Stimulated activated naive CD8-positive, alpha-beta T cell treated with anti-CD3 and anti-CD28 coated beads, Interleukin-15, Interleukin-2, amounts not matched to agents 100 ng/mL and 50 ng/mL, for 24 hours (primary cell): Measurements from ENCODE around the gene BOC.
A peak's percentile ranks its signal among the peaks of the same experiment; 100 is the strongest.

Experiments
- H3K27ac Mint-ChIP-seq: one replicate; pipeline ENCODE4 v1.8.0; 2021; ENCODE audit warnings: mild to moderate bottlenecking, mixed read lengths
- H3K27me3 Mint-ChIP-seq: one replicate; pipeline ENCODE4 v1.8.0; 2021; ENCODE audit warnings: mixed read lengths
- H3K36me3 Mint-ChIP-seq: one replicate; pipeline ENCODE4 v1.8.0; 2021; ENCODE audit warnings: low read depth, mixed read lengths
- H3K4me1 Mint-ChIP-seq: one replicate; pipeline ENCODE4 v1.8.0; 2021; ENCODE audit warnings: low read depth, mixed read lengths
- H3K4me3 Mint-ChIP-seq: one replicate; pipeline ENCODE4 v1.8.0; 2021; ENCODE audit warnings: mild to moderate bottlenecking, mixed read lengths
- H3K9me3 Mint-ChIP-seq: one replicate; pipeline ENCODE4 v1.8.0; 2021; ENCODE audit warnings: mixed read lengths

Gene BOC

DNA sequence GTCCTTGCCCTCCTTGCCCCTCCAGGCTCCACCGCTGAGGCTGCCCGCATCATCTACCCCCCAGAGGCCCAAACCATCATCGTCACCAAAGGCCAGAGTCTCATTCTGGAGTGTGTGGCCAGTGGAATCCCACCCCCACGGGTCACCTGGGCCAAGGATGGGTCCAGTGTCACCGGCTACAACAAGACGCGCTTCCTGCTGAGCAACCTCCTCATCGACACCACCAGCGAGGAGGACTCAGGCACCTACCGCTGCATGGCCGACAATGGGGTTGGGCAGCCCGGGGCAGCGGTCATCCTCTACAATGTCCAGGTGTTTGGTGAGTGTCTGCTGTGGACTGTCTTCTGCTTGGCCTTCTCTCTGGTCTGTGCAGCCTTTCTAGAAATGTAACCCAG lies 61.0 kb downstream of the BOC start:
- Mint-ChIP-seq H3K27ac (no peak overlapping the region), H3K4me1 (peaks cover 14% of the 10 kb centered on the region), H3K27me3 (peaks cover 4% of the 10 kb centered on the region), H3K9me3 (no peaks in the 10 kb centered on the region), H3K36me3 (no peaks in the 10 kb centered on the region), H3K4me3 (no peak overlapping the region)

DNA sequence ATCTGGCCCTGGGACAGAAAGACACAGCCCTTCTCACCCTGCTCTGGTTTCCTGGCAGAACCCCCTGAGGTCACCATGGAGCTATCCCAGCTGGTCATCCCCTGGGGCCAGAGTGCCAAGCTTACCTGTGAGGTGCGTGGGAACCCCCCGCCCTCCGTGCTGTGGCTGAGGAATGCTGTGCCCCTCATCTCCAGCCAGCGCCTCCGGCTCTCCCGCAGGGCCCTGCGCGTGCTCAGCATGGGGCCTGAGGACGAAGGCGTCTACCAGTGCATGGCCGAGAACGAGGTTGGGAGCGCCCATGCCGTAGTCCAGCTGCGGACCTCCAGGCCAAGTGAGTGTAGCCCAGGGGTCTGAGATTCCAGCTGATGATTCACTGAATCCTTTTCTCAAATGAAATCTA lies 61.7 kb downstream of the BOC start:
- peaks cover 4% of the 10 kb centered on the region for H3K27me3 Mint-ChIP-seq
- peaks cover 14% of the 10 kb centered on the region for H3K4me1 Mint-ChIP-seq
- no peak overlapping the region for H3K27ac Mint-ChIP-seq
- H3K9me3 Mint-ChIP-seq, result no peaks in the 10 kb centered on the region
- no peaks in the 10 kb centered on the region for H3K36me3 Mint-ChIP-seq
- H3K4me3 Mint-ChIP-seq, result no peak overlapping the region

DNA sequence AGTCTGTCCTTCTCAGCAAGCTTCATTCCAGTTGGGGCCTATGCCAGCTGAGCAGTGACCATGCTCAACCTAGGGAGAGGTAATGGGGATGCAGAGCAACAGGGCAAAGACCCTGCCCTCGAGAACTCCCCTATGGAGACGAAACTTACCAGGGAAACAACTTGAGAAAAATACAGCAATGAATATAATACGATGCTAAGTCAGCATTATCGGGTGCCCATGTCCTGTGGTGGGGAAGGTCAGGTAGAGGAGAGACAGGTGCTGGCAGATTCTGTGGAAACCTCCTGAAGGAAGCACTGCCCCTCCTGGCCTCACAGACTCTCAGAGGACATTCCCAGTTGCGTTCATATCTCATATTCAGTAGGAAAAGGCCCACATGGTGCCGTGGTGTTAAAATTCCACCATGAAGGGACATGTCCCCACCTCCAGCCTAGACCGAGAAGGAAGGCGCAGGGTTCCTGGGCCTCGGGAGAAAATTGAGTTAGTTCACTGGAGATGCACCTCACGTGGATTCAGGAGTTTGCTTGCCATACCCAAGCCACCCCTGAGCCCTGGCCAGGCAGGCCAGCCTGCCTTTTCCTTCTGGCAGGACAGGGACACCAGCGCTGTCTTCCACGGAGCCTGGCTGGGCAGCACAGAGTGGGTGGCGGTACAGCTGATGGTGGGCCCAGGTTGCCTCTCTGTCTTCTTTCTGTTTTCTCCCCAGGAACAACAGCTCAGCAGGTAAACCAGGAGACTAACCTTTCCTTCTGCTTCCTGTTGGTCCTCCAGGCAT lies 62.4 kb downstream of the BOC start:
- Mint-ChIP-seq H3K36me3 (no peaks in the 10 kb centered on the region), H3K9me3 (no peaks in the 10 kb centered on the region), H3K27ac (no peak overlapping the region), H3K4me1 (peaks cover 14% of the 10 kb centered on the region), H3K4me3 (no peak overlapping the region), H3K27me3 (peaks cover 4% of the 10 kb centered on the region)

- H3K27me3 Mint-ChIP-seq, result peaks cover 4% of the 10 kb centered on the region
- peaks cover 14% of the 10 kb centered on the region for H3K4me1 Mint-ChIP-seq
- no peaks in the 10 kb centered on the region for H3K36me3 Mint-ChIP-seq
- H3K27ac Mint-ChIP-seq, result no peak overlapping the region
- H3K9me3 Mint-ChIP-seq, result no peaks in the 10 kb centered on the region
- H3K4me3 Mint-ChIP-seq, result no peak overlapping the region
These were observed 63.3 kb downstream of the BOC start for GRCh38 chr3:113274425-113275257.

GRCh38 chr3:113275258-113275556 lies 63.9 kb downstream of the BOC start:
- no peak overlapping the region for H3K4me3 Mint-ChIP-seq

GRCh38 chr3:113275583-113275928 lies 64.2 kb downstream of the BOC start:
- H3K9me3 Mint-ChIP-seq, result no peaks in the 10 kb centered on the region
- no peak overlapping the region for H3K4me3 Mint-ChIP-seq
- peaks cover 4% of the 10 kb centered on the region for H3K27me3 Mint-ChIP-seq
- no peak overlapping the region for H3K27ac Mint-ChIP-seq
- H3K4me1 Mint-ChIP-seq, result peaks cover 14% of the 10 kb centered on the region
- H3K36me3 Mint-ChIP-seq, result no peaks in the 10 kb centered on the region

More at GRCh38 chr3:113275258-113275556, 63.9 kb downstream of the BOC start:
- Mint-ChIP-seq H3K27me3 (peaks cover 4% of the 10 kb centered on the region), H3K4me1 (peaks cover 14% of the 10 kb centered on the region), H3K36me3 (no peaks in the 10 kb centered on the region), H3K9me3 (no peaks in the 10 kb centered on the region), H3K27ac (no peak overlapping the region)

DNA sequence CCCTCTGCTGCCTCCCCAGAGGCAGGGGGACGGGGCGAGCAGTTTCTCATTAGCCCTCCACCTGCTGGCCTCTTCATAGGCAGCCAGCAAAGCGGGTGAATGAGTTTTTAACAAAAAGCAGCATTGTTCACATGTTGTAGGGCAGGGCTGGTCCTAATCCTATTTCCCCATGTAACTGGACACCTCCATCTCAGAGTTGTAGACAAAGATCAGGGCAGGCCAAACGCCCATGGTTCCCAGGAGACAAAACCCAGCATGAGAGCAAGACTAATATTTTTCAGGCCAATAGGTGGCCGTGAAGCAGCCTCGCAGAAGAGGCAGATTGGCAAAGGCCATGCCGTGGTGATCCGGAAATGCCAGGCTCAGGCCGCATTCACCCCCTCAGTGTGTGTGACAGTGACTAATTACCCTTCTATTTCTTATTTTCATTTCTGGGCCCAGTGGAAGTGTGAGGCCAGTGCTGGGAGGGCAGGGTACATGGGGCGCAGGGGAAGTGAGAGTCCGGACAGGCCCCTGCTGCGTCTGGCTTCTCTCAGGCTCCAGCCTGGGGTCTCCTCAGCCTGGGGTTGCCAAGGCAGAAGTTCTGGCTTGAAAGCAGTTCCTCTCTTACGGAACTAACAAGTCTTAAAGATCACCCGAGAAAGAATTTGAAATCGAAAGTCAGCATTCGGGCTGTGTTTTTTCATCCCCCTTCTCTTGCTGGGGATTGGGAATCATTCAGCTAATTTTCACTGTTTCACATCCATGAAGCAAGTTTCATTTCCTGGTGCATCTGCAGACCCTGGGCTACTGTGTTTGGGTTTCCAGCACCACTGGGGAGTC lies 64.8 kb downstream of the BOC start:
- Mint-ChIP-seq H3K9me3 (no peaks in the 10 kb centered on the region), H3K27me3 (peaks cover 4% of the 10 kb centered on the region), H3K4me1 (peaks cover 14% of the 10 kb centered on the region), H3K27ac (peak overlapping the region; percentile 4), H3K4me3 (peak overlapping the region; percentile 43), H3K36me3 (no peaks in the 10 kb centered on the region)

DNA sequence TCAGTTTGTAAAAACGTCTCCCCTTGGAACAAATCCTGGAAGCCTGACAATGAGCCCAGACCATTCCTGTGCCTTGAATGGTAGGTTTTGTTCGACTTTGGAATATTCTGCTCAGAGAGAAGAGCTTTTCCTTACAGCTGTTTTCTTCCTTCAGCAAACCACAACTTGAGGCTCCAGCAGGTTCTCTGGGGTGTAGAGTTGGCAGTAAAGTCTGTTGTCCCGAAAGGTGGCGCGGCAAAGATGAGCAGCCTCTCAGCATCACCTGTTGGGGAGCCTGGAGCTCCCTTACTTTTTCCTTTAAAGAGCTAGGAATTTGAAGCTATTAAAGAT lies 65.4 kb downstream of the BOC start:
- Mint-ChIP-seq H3K27ac (peak overlapping the region; percentile 55), H3K36me3 (no peaks in the 10 kb centered on the region), H3K4me1 (peaks cover 14% of the 10 kb centered on the region), H3K27me3 (peaks cover 4% of the 10 kb centered on the region), H3K9me3 (no peaks in the 10 kb centered on the region), H3K4me3 (peak overlapping the region; percentile 43)

DNA sequence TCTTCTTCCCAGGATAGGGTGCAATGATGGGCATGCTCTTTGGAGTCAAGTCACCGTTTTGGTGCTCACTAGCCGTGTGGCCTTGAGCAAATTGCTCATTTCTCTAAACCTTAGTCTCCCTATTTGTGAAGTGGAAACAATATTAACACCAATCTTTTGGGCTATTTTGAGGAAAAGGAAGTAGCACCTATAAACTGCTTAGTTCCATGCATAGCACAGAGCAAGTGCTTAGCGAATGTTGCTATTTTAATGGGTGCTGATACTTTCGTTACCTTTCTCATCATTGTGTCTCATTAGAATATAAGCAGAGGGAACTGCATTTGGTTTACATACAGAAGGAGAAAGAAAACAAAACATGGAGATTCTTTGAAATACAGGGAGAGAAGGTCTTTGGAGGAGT lies 66.1 kb downstream of the BOC start:
- Mint-ChIP-seq H3K4me3 (no peak overlapping the region), H3K27ac (no peak overlapping the region), H3K4me1 (peaks cover 14% of the 10 kb centered on the region)

GRCh38 chr3:113277941-113278598 lies 66.7 kb downstream of the BOC start:
- no peaks in the 10 kb centered on the region for H3K9me3 Mint-ChIP-seq
- H3K27me3 Mint-ChIP-seq, result peaks cover 4% of the 10 kb centered on the region
- no peaks in the 10 kb centered on the region for H3K36me3 Mint-ChIP-seq
- H3K4me3 Mint-ChIP-seq, result no peak overlapping the region
- H3K27ac Mint-ChIP-seq, result no peak overlapping the region
- H3K4me1 Mint-ChIP-seq, result peaks cover 14% of the 10 kb centered on the region

More for the DNA sequence above, 66.1 kb downstream of the BOC start:
- no peaks in the 10 kb centered on the region for H3K9me3 Mint-ChIP-seq
- H3K27me3 Mint-ChIP-seq, result peaks cover 4% of the 10 kb centered on the region
- H3K36me3 Mint-ChIP-seq, result no peaks in the 10 kb centered on the region

- Mint-ChIP-seq H3K9me3 (no peaks in the 10 kb centered on the region), H3K27me3 (peaks cover 4% of the 10 kb centered on the region), H3K4me1 (peaks cover 14% of the 10 kb centered on the region), H3K36me3 (no peaks in the 10 kb centered on the region), H3K4me3 (no peak overlapping the region), H3K27ac (no peak overlapping the region)
These were observed 67.2 kb downstream of the BOC start for GRCh38 chr3:113278599-113278955.

DNA sequence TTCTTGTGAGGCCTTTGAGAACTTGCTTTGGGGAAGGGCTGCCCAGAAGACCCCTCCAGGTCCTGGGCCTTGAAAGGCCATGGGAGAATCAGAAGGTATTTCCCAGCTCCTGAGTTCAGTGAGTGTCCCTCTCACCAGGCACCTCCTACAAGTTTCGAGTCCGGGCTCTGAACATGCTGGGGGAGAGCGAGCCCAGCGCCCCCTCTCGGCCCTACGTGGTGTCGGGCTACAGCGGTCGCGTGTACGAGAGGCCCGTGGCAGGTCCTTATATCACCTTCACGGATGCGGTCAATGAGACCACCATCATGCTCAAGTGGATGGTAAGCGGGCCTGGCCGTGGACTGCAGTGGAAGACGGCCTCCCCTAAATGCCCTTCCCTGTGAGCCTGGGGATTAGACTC lies 68.3 kb downstream of the BOC start:
- Mint-ChIP-seq H3K36me3 (no peaks in the 10 kb centered on the region), H3K27ac (no peak overlapping the region), H3K27me3 (peaks cover 4% of the 10 kb centered on the region), H3K4me3 (no peak overlapping the region), H3K4me1 (peaks cover 14% of the 10 kb centered on the region), H3K9me3 (no peaks in the 10 kb centered on the region)

- H3K27ac Mint-ChIP-seq, result no peak overlapping the region
- no peak overlapping the region for H3K4me3 Mint-ChIP-seq
- peaks cover 6% of the 10 kb centered on the region for H3K4me1 Mint-ChIP-seq
- no peaks in the 10 kb centered on the region for H3K36me3 Mint-ChIP-seq
- no peaks in the 10 kb centered on the region for H3K27me3 Mint-ChIP-seq
- no peaks in the 10 kb centered on the region for H3K9me3 Mint-ChIP-seq
These were observed 71.9 kb downstream of the BOC start for GRCh38 chr3:113283306-113283705.

DNA sequence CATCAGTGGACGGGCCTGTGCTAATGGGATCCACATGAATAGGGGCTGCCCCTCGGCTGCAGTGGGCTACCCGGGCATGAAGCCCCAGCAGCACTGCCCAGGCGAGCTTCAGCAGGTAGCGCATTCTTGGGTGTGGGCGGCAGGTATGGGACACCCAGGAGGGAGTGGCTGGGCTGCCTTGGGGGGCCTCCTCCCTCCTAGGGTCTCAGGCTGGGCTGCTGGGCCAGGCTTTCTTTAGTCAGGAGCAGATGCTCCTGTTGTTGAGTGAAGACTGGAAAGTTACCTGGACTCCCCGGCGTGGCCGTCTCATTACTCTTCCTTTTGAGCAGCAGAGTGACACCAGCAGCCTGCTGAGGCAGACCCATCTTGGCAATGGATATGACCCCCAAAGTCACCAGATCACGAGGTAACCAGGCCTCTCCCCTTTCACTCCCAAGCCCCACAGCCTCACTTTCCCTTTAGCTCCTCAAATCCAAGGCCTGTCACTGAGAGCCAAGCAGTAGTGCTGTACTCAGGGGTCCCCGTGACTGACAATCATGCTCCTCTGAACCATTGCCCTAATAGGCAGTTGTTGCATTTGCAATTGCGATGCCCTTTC lies 73.2 kb downstream of the BOC start:
- H3K27ac Mint-ChIP-seq, result no peak overlapping the region
- H3K4me1 Mint-ChIP-seq, result peaks cover 6% of the 10 kb centered on the region
- H3K9me3 Mint-ChIP-seq, result no peaks in the 10 kb centered on the region
- no peak overlapping the region for H3K4me3 Mint-ChIP-seq
- no peaks in the 10 kb centered on the region for H3K36me3 Mint-ChIP-seq
- no peaks in the 10 kb centered on the region for H3K27me3 Mint-ChIP-seq
